Activated effector memory CD4-positive, alpha-beta T cell treated with Interleukin-2 at 50 U/mL for 16 hours (primary cell): ENCODE measurements around the gene TMEM235.

Experiments
- DNase-seq: peaks from one replicate; pipeline ENCODE4 v3.0.0-alpha.2; 2020

TMEM235 gene

GRCh38 chr17:78255953-78256706, 24.7 kb downstream of the TMEM235 start:
- DNase-seq = no peak

GRCh38 chr17:78256707-78257591, 25.5 kb downstream of the TMEM235 start:
- no peak for DNase-seq

- DNase-seq = no peak
Observed at GRCh38 chr17:78257810-78258322, 26.4 kb downstream of the TMEM235 start.

- peak; percentile 61 for DNase-seq
Observed at GRCh38 chr17:78258323-78259191, 27.1 kb downstream of the TMEM235 start.

- DNase-seq = no peak
Observed at GRCh38 chr17:78259192-78259554, 27.7 kb downstream of the TMEM235 start.

- no peak for DNase-seq
Observed at GRCh38 chr17:78263063-78263735, 31.8 kb downstream of the TMEM235 start.

GRCh38 chr17:78263736-78264340, 32.4 kb downstream of the TMEM235 start:
- no peak for DNase-seq

- DNase-seq = no peak
Observed at GRCh38 chr17:78264590-78264989, 33.2 kb downstream of the TMEM235 start.

GRCh38 chr17:78265121-78265520, 33.7 kb downstream of the TMEM235 start:
- no peak for DNase-seq

GRCh38 chr17:78266231-78266631, 34.8 kb downstream of the TMEM235 start:
- no peak for DNase-seq

GRCh38 chr17:78266771-78267170, 35.3 kb downstream of the TMEM235 start:
- DNase-seq = no peak

GRCh38 chr17:78267253-78268073, 36.0 kb downstream of the TMEM235 start:
- DNase-seq = no peak

- no peak for DNase-seq
Observed at GRCh38 chr17:78268191-78268874, 36.9 kb downstream of the TMEM235 start.

GRCh38 chr17:78268951-78269905, 37.8 kb downstream of the TMEM235 start:
- no peak for DNase-seq

- DNase-seq = no peak
Observed at GRCh38 chr17:78269955-78270381, 38.5 kb downstream of the TMEM235 start.

GRCh38 chr17:78271419-78272170, 40.2 kb downstream of the TMEM235 start:
- no peak for DNase-seq

GRCh38 chr17:78272181-78272913, 40.9 kb downstream of the TMEM235 start:
- DNase-seq = no peak

GRCh38 chr17:78272914-78273258, 41.5 kb downstream of the TMEM235 start:
- no peak for DNase-seq
